ENCODE data around the gene PRKCSH.
"Not testable (repeated sequence)": the region's sequence is repeated elsewhere in the genome, so short reads cannot be mapped to it uniquely, and the experiment has no call there.

The PRKCSH gene

GRCh38 chr19:11468266-11468845 lies 32.9 kb downstream of the PRKCSH start:
- FAIRE-seq; DNase-seq (ENCODE audit: insufficient read length, low spot score): not testable (repeated sequence)

GRCh38 chr19:11473725-11474124 lies 38.3 kb downstream of the PRKCSH start:
- DNase-seq (ENCODE audit: insufficient read length, low spot score) (no peak), FAIRE-seq (no peak)

GRCh38 chr19:11475343-11475742 lies 39.9 kb downstream of the PRKCSH start:
- FAIRE-seq; DNase-seq (ENCODE audit: insufficient read length, low spot score): not testable (repeated sequence)

- FAIRE-seq (no peak), DNase-seq (ENCODE audit: insufficient read length, low spot score) (no peak)
Observed at GRCh38 chr19:11475861-11476260, 40.4 kb downstream of the PRKCSH start.

GRCh38 chr19:11478167-11479089 lies 43.0 kb downstream of the PRKCSH start:
- DNase-seq (ENCODE audit: insufficient read length, low spot score) (no peak), FAIRE-seq (no peak)

- FAIRE-seq (no peak), DNase-seq (ENCODE audit: insufficient read length, low spot score) (no peak)
Observed at GRCh38 chr19:11479090-11479897, 43.9 kb downstream of the PRKCSH start.

GRCh38 chr19:11479898-11480714 lies 44.7 kb downstream of the PRKCSH start:
- DNase-seq (ENCODE audit: insufficient read length, low spot score) (no peak), FAIRE-seq (no peak)

- DNase-seq (ENCODE audit: insufficient read length, low spot score) (no peak), FAIRE-seq (no peak)
Observed at GRCh38 chr19:11480715-11481533, 45.5 kb downstream of the PRKCSH start, which contains the start of gene ELAVL3. ELAVL3 (minus strand) TSS chr19:11481046; CDS start chr19:11480608, 438 bp downstream.

GRCh38 chr19:11481534-11482383 lies 46.3 kb downstream of the PRKCSH start:
- peak; percentile 94 for DNase-seq (ENCODE audit: insufficient read length, low spot score)
- FAIRE-seq = peak; percentile 88

GRCh38 chr19:11482384-11483050 lies 47.1 kb downstream of the PRKCSH start:
- DNase-seq (ENCODE audit: insufficient read length, low spot score) (peak; percentile 100), FAIRE-seq (peak; percentile 77)

GRCh38 chr19:11483366-11484111 lies 48.1 kb downstream of the PRKCSH start:
- FAIRE-seq = no peak
- DNase-seq (ENCODE audit: insufficient read length, low spot score) = no peak

- no peak for DNase-seq (ENCODE audit: insufficient read length, low spot score)
Observed at GRCh38 chr19:11485245-11485837, 49.9 kb downstream of the PRKCSH start.

GRCh38 chr19:11486661-11487503 lies 51.4 kb downstream of the PRKCSH start:
- FAIRE-seq (no peak), DNase-seq (ENCODE audit: insufficient read length, low spot score) (no peak)

More at GRCh38 chr19:11485245-11485837, 49.9 kb downstream of the PRKCSH start:
- FAIRE-seq = no peak

- DNase-seq (ENCODE audit: insufficient read length, low spot score) (no peak), FAIRE-seq (no peak)
Observed at GRCh38 chr19:11489378-11489777, 53.9 kb downstream of the PRKCSH start.

GRCh38 chr19:11494634-11495285 lies 59.3 kb downstream of the PRKCSH start:
- no peak for FAIRE-seq
- no peak for DNase-seq (ENCODE audit: insufficient read length, low spot score)

All from GM19239 (cell line).